GM23248 (cell line): Measurements from ENCODE around the gene UTRN. TPM values are rescaled to one million over a fixed set of nuclear protein-coding genes. Genes with fewer than 3 reads are reported as not detected.
A peak's percentile ranks its signal among the peaks of the same experiment; 100 is the strongest.

ENCODE experiments used
- DNase-seq: peaks from one replicate; pipeline ENCODE4 v3.0.0-alpha.2; 2015
- H2AFZ ChIP-seq: fragments of 200-600 bp; sonication (generic); 2 replicates; pipeline ENCODE4 v1.6.1; 2016; ENCODE audit warnings: antibody characterized with exemption
- H3F3A ChIP-seq: fragments of 200-600 bp; sonication (generic); 2 replicates; pipeline ENCODE4 v1.6.1; 2016; ENCODE audit warnings: mild to moderate bottlenecking, antibody characterized with exemption, mixed run types; ENCODE audit not compliant: insufficient read depth
- H3K27ac ChIP-seq: fragments of 200-600 bp; sonication (generic); 2 replicates; pipeline ENCODE4 v1.5.1; 2016; ENCODE audit warnings: mild to moderate bottlenecking
- H3K27me3 ChIP-seq: fragments of 200-600 bp; sonication (generic); replicated peaks from 2 replicates; pipeline ENCODE4 v1.6.1; 2016; ENCODE audit warnings: mild to moderate bottlenecking; ENCODE audit not compliant: insufficient read depth
- H3K36me3 ChIP-seq: fragments of 200-600 bp; sonication (generic); 2 replicates; pipeline ENCODE4 v1.6.1; 2016; ENCODE audit warnings: low read depth, mild to moderate bottlenecking
- H3K4me1 ChIP-seq: fragments of 200-600 bp; sonication (generic); 2 replicates; pipeline ENCODE4 v1.6.1; 2016; ENCODE audit warnings: mild to moderate bottlenecking; ENCODE audit not compliant: insufficient read depth
- H3K4me2 ChIP-seq: fragments of 200-600 bp; sonication (generic); one replicate; pipeline ENCODE4 v1.6.1; 2016; ENCODE audit warnings: mild to moderate bottlenecking; ENCODE audit not compliant: unreplicated experiment
- H3K4me3 ChIP-seq: fragments of 200-600 bp; sonication (generic); 2 replicates; pipeline ENCODE4 v1.5.1; 2016; ENCODE audit warnings: mild to moderate bottlenecking
- H3K79me2 ChIP-seq: fragments of 200-600 bp; sonication (generic); 2 replicates; pipeline ENCODE4 v1.6.1; 2016; ENCODE audit warnings: mild to moderate bottlenecking; ENCODE audit not compliant: insufficient read depth
- H3K9ac ChIP-seq: fragments of 200-600 bp; sonication (generic); 2 replicates; pipeline ENCODE4 v1.6.1; 2016; ENCODE audit warnings: mild to moderate bottlenecking
- H3K9me2 ChIP-seq: fragments of 200-600 bp; sonication (generic); 2 replicates; pipeline ENCODE4 v1.6.1; 2016; ENCODE audit warnings: mixed run types, mild to moderate bottlenecking, moderate library complexity; ENCODE audit not compliant: insufficient read depth
- H3K9me3 ChIP-seq: fragments of 200-600 bp; sonication (generic); one replicate; pipeline ENCODE4 v1.6.1; 2017; ENCODE audit warnings: low read depth
- H4K20me1 ChIP-seq: fragments of 200-600 bp; sonication (generic); 2 replicates; pipeline ENCODE4 v1.6.0; 2016; ENCODE audit not compliant: insufficient read depth
- EZH2 ChIP-seq: fragments of 200-600 bp; sonication (generic); IDR thresholded peaks from 2 replicates; pipeline ENCODE4 v1.6.1; 2018; ENCODE audit warnings: antibody characterized with exemption, mild to moderate bottlenecking; ENCODE audit not compliant: insufficient read depth, poor library complexity, severe bottlenecking
- EZH2phosphoT487 ChIP-seq: fragments of 200-600 bp; sonication (generic); IDR thresholded peaks from 2 replicates; pipeline ENCODE4 v1.6.1; 2018; ENCODE audit warnings: antibody characterized with exemption, moderate library complexity, mild to moderate bottlenecking, low read depth; ENCODE audit not compliant: insufficient read depth
- WGBS, 2 experiments: methylation state at CpG; one replicate each; pipeline ENCODE4 v1.1.6; 2015 to 2017; ENCODE audit warnings: low lambda C conversion rate in 2 of 2, low coverage in 1 of 2; ENCODE audit errors: missing lambda C conversion rate in 2 of 2; 5-methylcytosine and 5-hydroxymethylcytosine counted together
- in situ Hi-C: fragments of 300-500 bp; cut with MboI; formaldehyde crosslinking; loops from 2 replicates; pipeline ENCODE4 v1.15.0; 2020
- polyA plus RNA-seq: library from polyadenylated mRNA; unstranded; fragments of >200 nt; fragmentation: Nextera tagmentation; extraction: Ambion mirVana; gene quantifications from 2 replicates; pipeline ENCODE4 v1.2.1, GENCODE V29; 2016
- total RNA-seq: library from RNA; depleted of rRNA; stranded (reverse); fragments of >200 nt; shearing (Covaris generic); gene quantifications from 2 replicates; pipeline ENCODE4 v1.2.3, GENCODE V29; 2014; rRNA removed

UTRN gene
- total and polyA plus RNA-seq, 2 experiments from 2014 or later = 49.4 to 103 TPM

DNA sequence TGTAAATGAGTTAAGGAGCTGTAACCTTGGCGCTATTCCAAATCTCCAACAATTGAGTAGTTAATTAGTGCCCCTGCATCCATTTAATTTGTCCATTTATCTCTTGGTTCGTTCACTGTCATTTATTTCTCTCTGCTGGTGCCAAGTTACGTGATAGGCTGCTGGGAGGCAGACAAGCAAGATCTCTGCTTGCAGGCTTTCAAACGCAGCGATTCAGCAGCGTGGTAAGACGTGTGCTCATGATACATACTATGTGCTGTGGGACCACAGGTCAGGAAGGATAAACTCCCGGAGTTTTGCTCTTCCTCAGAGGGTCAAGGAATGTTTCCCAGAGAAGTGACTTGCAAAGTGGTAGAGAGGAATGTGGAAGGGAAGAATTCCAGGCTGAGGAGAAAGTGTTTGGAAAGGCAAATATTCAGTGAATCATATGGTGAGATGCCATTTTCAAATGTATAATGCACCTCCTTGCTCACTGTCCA is 46.4 kb downstream of the UTRN start:
- Histone ChIP-seq H3K4me2 (no peak overlapping the region), H3K9me2 (no peaks in the 10 kb centered on the region), H3K79me2 (peaks cover 100% of the 10 kb centered on the region), H3K36me3 (no peaks in the 10 kb centered on the region), H3K4me3 (no peak overlapping the region), H3K4me1 (peaks cover 11% of the 10 kb centered on the region), H3K27me3 (no peaks in the 10 kb centered on the region), H4K20me1 (peaks cover 6% of the 10 kb centered on the region; the same call in 1 of the 2 replicates), H3K9me3 (no peaks in the 10 kb centered on the region), H3K9ac (no peak overlapping the region), H3F3A (peaks cover 6% of the 10 kb centered on the region; the same call in 1 of the 2 replicates), H2AFZ (no peak overlapping the region), H3K27ac (no peak overlapping the region)
- peak; percentile 40 for DNase-seq
- in situ Hi-C loops = no loop called here
- TF ChIP-seq EZH2phosphoT487 = no peak
- 88 to 91% methylated on average over 8 of the region's 8 CpGs for WGBS, 2 experiments

DNA sequence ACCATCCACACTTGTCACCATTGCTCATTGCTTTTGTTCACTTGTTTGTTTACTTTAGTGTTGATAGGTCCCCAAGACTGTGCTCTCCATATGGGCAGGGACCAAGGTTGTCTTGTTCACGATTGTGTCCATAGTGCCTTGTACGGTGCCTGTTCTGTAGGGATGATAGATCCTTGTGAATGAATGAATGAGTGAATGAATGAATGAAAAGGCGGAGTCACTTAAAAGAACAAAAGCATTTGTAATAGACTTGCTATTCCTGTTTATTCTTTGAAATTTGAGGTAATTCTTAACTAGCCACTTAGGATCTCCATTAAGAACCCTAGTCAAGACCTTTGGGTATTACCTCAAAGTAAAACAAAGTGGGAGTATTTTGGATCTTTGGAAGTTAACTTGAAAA is 47.0 kb downstream of the UTRN start:
- Histone ChIP-seq H3K9me2 (no peaks in the 10 kb centered on the region), H3K36me3 (no peaks in the 10 kb centered on the region), H3K9me3 (no peaks in the 10 kb centered on the region), H2AFZ (no peak overlapping the region), H3K79me2 (peaks cover 100% of the 10 kb centered on the region), H3K4me3 (no peak overlapping the region), H3K27ac (no peak overlapping the region), H3K27me3 (no peaks in the 10 kb centered on the region), H3F3A (peaks cover 6% of the 10 kb centered on the region; the same call in 1 of the 2 replicates), H3K4me2 (no peak overlapping the region), H4K20me1 (peaks cover 6% of the 10 kb centered on the region; the same call in 1 of the 2 replicates), H3K4me1 (peaks cover 11% of the 10 kb centered on the region), H3K9ac (no peak overlapping the region)
- in situ Hi-C loops = no loop called here
- TF ChIP-seq EZH2 (no peak), EZH2phosphoT487 (no peak)
- 96 to 98% methylated on average over 3 of the region's 3 CpGs for WGBS, 2 experiments
- DNase-seq = no peak

DNA sequence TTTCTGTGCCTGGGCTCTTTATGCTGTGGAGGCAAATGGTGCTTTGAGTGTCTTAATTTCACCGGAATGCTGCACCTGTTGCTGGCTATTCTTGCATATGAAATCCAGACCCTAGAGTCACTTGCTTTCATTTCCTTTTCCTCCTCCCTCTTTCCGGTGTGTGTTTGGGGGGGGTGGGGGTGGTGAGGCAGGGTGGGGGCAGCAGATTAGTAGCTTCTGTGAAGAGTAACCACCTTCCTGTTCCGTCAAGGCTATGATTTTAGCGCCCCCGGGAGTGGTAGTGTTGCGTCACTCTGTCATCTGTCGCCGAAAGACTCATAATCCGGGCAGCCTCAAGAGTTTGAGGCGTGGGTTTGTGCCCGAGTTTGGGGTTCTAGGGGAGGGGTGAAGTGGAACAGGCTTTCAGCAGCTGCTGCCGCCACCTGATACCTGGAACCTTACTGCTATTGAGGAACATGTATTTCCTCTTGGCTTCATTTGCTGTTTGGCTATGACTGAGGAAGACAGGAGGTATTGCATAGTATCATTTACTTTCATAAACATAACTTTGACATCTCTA is 49.1 kb downstream of the UTRN start:
- peaks cover 6% of the 10 kb centered on the region; the same call in 1 of the 2 replicates for H4K20me1 ChIP-seq
- H3K9me2 ChIP-seq = no peaks in the 10 kb centered on the region
- no peaks in the 10 kb centered on the region for H3K27me3 ChIP-seq
- in situ Hi-C loops = no loop called here
- no peak for DNase-seq
- no peak overlapping the region for H3K4me2 ChIP-seq
- peaks cover 100% of the 10 kb centered on the region for H3K79me2 ChIP-seq
- no peak for TF ChIP-seq EZH2phosphoT487
- TF ChIP-seq EZH2 = no peak
- no peak overlapping the region for H2AFZ ChIP-seq
- no peaks in the 10 kb centered on the region for H3K36me3 ChIP-seq
- H3K27ac ChIP-seq = no peak overlapping the region
- peaks cover 17% of the 10 kb centered on the region for H3K4me1 ChIP-seq
- no peaks in the 10 kb centered on the region for H3K9me3 ChIP-seq
- no peak overlapping the region for H3K4me3 ChIP-seq
- H3K9ac ChIP-seq = no peak overlapping the region
- peaks cover 6% of the 10 kb centered on the region; the same call in 1 of the 2 replicates for H3F3A ChIP-seq
- WGBS, 2 experiments = 81 to 90% methylated on average over 11 to 12 of the region's 12 CpGs

Other genes starting within 250 kb of the UTRN start
- 131 and 137 TPM in 2 replicates for gene SF3B5, start 189.8 kb upstream of the UTRN start, total RNA-seq
- 192 and 197 TPM in 2 replicates for gene SF3B5, start 189.8 kb upstream of the UTRN start, polyA plus RNA-seq
- 1.1 and 2.8 TPM in 2 replicates for gene STX11, start 134.8 kb upstream of the UTRN start, total RNA-seq
- gene STX11, start 134.8 kb upstream of the UTRN start, polyA plus RNA-seq = 1.9 and 2.2 TPM in 2 replicates